Activated CD4-positive, alpha-beta T cell treated with anti-CD3 and anti-CD28 coated beads, Interleukin-2, amount 50 U/mL, for 1 hour (primary cell): Measurements from ENCODE around the gene RNF8.
"Not testable (repeated sequence)": the region's sequence is repeated elsewhere in the genome, so short reads cannot be mapped to it uniquely, and the experiment has no call there.

ENCODE experiments used
- DNase-seq: peaks from one replicate; pipeline ENCODE4 v3.0.0-alpha.2; 2020

RNF8 gene

DNA sequence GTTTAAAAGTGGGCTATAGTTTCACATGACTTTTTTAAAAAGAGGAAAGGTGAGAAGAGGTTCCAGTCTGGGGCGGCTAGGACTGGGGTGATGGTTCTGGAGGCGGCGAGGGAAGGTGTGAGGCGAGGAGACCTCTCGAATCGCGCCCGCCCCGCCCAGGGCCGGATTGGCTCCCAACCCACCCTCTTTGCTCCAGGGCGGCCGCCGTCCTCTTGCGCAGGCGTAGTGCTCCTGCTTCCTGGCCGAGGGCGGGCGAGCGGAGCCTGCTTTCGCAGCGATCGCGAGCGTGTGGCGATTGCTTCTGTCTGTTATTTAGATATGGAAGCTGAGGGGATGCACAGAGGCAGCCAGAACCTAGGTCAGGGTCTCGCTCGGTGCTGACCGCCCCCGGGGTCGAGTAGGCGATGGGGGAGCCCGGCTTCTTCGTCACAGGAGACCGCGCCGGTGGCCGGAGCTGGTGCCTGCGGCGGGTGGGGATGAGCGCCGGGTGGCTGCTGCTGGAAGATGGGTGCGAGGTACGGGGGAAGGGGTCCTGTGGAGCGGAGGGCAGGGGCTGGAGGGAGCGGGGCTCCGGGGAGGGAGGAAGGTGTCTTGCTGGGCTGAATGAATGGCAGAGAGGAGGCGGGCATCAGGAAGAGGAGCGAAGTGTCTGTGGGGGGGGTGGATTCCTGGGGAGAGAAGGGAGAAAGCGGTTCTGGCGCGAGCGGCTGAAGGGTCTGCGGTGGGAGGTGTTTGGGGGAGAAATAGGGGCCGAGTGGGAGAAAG is at the start of gene RNF8:
Gene RNF8 (plus strand): TSS at position 223 of the 765 bp plus-strand sequence. CDS start 182 bp downstream, at position 405.
- peak; percentile 87 for DNase-seq

DNA sequence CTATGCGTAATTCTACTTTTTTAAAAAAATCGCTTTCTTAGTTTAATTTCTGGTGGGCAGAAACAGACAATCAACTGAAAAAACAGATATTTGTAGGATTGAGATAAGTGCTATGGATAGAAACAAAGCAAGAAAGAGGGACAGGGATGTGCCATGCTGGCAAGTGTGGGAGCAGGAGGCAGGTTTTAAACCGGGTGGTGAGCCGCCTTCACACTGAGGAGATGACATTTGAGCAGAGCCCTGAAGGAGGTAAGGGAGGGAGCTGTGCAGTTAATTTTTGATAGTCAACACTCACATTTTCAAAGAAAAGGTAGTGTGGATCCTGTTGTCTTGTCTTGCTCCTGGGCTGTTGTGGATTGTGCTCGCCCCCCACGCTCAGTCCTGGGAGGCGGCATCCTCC is 49.0 kb upstream of the RNF8 start:
- no peak for DNase-seq

GRCh38 chr6:37305841-37306425 is 47.9 kb upstream of the RNF8 start:
- no peak for DNase-seq

- DNase-seq, result no peak
Measured at GRCh38 chr6:37306624-37307222, 47.1 kb upstream of the RNF8 start.

DNA sequence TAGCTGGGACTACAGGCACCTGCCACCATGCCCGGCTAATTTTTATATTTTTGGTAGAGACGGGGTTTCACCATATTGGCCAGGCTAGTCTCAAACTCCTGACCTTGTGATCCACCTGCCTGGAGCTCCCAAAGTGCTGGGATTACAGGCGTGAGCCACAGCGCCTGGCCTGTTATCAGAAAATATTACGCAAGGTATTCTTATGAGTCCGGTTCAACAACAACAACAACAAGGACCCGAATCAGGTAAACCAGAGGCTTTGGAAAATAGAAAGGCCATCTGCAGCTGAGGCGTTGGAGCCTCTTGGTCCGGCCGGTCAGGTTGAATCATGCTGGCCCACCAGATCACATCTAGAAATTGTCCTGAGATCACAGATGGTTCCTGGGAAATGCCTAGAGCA is 46.3 kb upstream of the RNF8 start:
- not testable (repeated sequence) for DNase-seq

DNA sequence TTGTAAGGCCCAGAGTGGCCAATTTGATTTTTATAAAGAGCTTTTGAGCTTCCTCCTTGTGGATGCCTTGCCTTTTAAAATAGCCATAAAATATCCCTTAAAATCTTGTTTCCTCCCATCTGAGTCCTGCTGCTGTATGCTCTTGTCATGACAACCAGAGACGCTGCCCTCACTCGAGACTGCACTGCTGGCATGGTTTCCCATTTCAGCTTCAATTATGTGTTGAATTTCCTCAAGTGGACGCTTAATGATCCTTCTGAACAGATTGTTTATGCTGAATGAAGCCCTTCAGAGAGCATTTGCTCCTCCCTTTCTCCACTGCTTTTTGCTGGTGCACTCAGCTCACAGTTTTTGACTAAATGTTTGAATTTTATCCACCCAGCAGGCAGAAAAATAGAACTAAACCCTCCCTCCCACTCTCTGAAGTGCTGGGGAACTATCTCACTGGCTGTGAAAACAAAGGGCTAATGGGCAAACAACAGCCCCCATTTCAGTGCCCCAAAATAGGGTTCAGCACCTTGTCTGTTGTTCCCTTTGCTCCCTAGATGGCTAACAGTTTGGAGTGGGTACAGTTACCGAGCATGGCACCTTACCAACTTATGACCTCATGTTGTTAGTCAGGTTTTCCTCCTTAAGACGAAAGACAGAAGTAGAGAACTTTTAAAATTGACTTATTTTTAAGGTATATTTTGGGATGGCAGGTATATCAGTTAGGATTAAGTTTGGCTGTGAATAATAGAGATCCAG is 45.5 kb upstream of the RNF8 start:
- no peak for DNase-seq

DNA sequence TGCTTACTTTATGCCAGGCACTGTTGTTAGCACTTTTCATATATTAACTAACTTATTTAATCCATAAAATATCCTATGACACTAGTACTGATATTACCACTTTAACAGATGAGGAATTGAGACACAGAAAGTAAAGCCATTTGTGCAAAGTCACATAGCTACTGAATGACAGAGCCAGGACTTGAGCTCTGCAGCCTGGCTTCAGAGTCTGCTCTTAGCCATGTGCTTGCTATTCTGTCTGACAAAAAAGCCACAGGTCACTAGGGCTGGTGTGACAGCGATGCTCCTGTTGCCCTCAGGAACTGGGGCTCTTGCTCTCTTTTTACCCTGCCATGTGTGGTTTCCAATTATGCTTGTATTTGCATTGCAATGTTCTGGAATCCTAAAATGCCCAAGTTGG is 44.7 kb upstream of the RNF8 start:
- no peak for DNase-seq

DNA sequence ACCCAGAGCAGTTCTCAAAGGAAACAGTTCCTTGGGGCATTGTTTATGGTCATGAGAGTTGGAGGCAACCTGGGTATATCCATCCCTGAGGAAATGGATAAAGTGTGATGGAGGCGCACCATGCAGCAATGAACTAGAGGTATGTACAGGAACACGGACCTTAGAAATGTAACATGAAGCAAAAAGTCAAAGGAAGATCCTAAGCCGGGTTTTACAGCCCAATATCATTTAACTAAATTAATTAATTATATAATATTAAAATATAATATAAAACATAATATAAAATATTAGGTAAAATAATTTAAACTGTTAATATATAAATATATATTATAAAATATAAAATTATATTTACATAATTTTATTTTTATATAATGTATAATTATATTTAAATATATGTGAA is 44.1 kb upstream of the RNF8 start:
- DNase-seq, result no peak

GRCh38 chr6:37310966-37311365 is 42.8 kb upstream of the RNF8 start:
- DNase-seq, result no peak

DNA sequence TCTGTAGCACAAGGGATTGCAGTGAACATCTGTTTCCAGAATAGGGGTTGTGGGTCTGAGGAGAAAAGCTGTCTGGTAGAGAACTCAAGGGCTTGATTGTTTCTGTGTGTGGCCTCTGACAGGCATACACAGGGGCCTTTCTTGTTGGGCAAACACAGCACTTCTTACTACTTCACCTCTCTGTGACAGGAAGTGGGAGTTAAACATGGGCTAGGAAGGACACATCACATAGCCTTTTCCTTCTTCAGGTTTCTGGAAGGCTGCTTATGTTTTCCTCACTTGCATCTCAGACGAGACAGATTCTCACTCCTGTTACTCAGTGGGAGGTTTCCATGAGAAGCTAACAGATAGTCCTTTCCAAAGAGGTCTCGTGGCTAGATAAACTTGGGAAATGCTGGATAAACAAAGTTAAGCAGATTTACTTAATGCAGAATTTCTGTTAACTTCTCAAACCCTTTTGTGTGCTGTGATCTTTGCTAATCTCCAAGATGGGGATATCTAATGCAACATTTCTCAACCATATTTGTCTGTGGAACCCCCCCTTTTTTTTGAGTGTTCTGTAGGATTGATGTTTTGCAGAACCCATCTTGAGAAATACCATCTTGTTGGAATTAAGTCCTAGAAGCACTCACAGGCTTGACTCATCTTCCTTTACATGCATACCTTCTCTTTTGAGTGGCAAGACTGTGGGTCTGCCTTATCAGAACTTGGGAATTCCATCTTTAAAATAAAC is 41.9 kb upstream of the RNF8 start:
- no peak for DNase-seq

DNA sequence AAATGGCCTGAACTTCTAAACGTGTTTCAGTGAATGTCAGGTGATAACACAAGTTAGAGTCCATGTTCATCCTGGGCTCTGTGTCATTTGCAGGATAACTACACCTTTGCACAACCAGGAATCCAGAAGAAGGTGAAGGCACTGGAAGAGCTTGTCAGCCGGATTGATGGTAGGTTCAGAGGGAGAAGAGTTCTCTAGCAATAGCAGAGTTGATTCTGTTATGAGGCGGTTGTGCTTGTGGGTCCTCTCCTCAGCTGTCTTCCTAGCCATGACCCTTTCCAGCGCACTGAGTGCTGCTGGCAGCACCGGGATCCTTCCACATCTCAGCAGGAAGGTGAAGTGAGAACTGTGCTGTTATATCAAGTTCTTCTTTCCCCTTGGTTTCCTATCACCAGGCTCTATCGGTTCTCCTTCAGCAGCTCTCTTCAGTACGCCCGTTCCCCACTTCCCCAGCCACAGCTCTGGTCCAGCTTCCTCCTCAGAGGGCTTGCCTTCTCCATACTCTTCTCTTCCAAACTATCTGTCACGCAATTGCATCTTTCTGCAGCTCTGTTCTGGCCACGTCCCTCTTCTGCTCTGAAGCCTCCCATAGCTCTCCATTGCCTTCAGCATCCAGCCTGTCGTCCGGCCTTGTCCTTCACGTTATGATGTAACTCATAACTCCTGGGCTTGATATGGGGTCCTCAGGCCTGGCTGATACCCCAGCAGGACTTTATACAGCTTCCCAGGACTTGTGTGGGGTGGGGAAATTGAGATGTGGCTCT is 39.9 kb upstream of the RNF8 start:
- no peak for DNase-seq

DNA sequence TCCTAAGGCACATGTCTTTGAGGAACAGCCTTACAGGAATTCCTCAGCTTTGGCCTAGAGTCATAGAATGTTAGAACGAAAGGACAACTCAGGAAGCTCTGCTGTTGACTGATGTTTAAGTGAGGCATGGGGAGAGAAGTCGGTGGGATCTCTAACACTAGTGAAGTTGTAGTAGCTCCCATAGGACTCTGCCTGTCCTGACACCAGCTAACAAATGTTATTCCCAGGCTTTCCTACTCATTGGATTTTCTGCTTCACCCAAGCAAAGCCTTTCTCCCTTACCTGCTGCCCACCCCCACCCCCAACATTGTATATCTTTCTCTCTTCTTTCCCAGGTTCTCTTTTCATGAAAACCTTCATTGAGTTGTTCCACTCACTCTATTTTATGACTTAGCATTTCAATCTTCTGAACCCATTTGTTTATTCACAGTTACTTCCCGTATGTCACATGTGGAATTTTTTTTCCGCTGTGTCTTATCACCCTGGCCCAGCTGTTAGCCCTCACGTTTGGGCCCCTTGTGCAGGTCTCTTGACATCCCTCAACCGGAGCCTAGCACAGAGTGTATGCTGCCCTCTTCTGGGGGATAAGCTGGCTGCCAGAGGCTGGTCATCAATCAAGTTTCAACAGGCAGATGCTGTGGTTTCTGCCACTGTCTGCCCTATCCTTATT is 39.2 kb upstream of the RNF8 start:
- peak; percentile 16 for DNase-seq

GRCh38 chr6:37315157-37315515 is 38.6 kb upstream of the RNF8 start:
- no peak for DNase-seq

GRCh38 chr6:37316071-37316470 is 37.7 kb upstream of the RNF8 start:
- DNase-seq, result no peak

DNA sequence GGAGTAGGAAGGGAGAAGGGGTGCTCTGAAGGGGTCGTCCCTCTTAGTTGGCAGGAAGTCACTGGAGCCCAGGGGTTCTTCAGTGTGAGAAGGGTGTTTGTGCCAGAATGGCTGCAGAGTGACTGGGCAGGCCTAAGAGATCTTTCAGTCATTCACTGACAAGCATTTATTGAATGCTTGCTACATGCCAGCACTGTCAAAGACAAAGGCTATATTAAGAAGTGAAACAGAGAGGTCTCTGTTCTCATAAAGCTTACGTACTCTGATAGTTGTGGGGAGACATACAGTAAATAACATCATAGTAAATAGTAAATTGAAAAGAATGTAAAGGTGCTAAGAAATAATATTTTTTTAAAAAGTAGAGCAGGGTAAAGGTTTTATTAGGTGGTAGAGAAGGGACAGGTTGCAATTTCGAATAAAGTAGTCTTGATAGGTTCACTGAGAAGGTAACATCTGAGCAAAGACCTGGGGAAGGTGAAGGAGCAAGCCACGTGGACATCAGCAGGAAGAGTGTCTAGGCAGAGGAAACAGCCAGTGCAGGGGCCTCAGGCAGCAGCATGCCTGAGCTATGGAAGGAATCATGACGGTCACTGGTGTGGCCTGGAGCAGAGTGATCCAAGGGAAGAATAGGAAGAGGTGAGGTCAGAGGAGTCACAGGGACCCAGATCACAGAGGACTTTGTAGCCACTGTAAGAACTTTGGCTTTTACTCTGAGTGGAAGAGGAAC is 36.3 kb upstream of the RNF8 start:
- DNase-seq, result no peak

- no peak for DNase-seq
Measured at GRCh38 chr6:37319156-37319555, 34.6 kb upstream of the RNF8 start.

- no peak for DNase-seq
Measured at GRCh38 chr6:37319856-37320480, 33.8 kb upstream of the RNF8 start.

DNA sequence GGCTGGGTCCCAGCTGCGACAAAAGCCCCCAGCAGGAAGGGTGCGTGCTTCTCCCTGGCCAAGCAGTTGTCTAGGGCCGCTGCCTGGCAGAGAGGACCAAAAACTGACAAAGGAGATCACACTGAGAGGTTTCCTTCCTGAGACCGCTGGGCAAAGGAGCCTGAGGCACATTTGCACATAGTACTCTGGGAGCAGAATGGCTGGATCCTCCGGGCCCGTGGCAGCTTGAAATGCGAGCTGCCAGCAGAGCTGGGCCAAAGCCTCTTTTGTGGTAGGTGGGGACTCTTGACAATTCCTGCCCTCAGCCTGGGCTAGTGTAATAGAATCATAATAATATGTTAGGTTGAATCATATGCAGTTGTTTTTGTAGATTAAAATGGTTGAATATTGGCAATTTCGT is 33.1 kb upstream of the RNF8 start:
- no peak for DNase-seq

GRCh38 chr6:37321101-37321500 is 32.7 kb upstream of the RNF8 start:
- no peak for DNase-seq
